H1 (cell line): ENCODE results near the gene PLIN4. TPM values are rescaled to one million over a fixed set of nuclear protein-coding genes. Genes with fewer than 3 reads are reported as not detected.

Source experiments
- CTCF ChIA-PET: fragments of 300-600 bp; sonication (Branson Sonifier 250); formaldehyde crosslinking; loops from one replicate; lab custom pipeline; 2021; ENCODE audit not compliant: partially characterized antibody; lab: Charles Lee
- POLR2A ChIA-PET: fragments of 300-600 bp; sonication (Branson Sonifier 250); formaldehyde crosslinking; loops from one replicate; lab custom pipeline; 2021; ENCODE audit warnings: inconsistent platforms; ENCODE audit not compliant: partially characterized antibody; lab: Charles Lee
- DNase-seq, 2 experiments: peaks; one replicate each; pipeline versions ENCODE4 v3.0.0 to v3.0.0-alpha.2; 2010 to 2022; ENCODE audit warnings: low spot score in 2 of 2, low read depth in 1 of 2, mixed read lengths in 1 of 2
- FAIRE-seq: peaks from 2 replicates; lab custom pipeline; 2011; peaks lifted over from hg19 to GRCh38; lab: Jason Lieb, UNC
- H2AFZ ChIP-seq: 2 replicates; pipeline ENCODE4 v1.8.1; 2012; ENCODE audit warnings: low read length, inconsistent platforms
- H2AK5ac ChIP-seq: 2 replicates; pipeline ENCODE4 v1.6.1; 2013; ENCODE audit warnings: low read depth, low read length
- H2BK120ac ChIP-seq: replicated peaks from 2 replicates; pipeline ENCODE3; 2013; ENCODE audit warnings: low read depth, low read length, inconsistent platforms
- H2BK12ac ChIP-seq: 2 replicates; pipeline ENCODE4 v1.6.1; 2013; ENCODE audit warnings: low read depth, low read length
- H2BK15ac ChIP-seq: 2 replicates; pipeline ENCODE4 v1.6.1; 2013; ENCODE audit warnings: low read length
- H2BK20ac ChIP-seq: 2 replicates; pipeline ENCODE4 v1.6.1; 2013; ENCODE audit warnings: low read length
- H2BK5ac ChIP-seq: 2 replicates; pipeline ENCODE4 v1.6.1; 2013; ENCODE audit warnings: low read depth, low read length
- H3K14ac ChIP-seq: 2 replicates; pipeline ENCODE4 v1.6.1; 2013; ENCODE audit warnings: inconsistent platforms; ENCODE audit not compliant: insufficient read length
- H3K18ac ChIP-seq: 2 replicates; pipeline ENCODE4 v1.6.1; 2013; ENCODE audit warnings: low read length; ENCODE audit errors: extremely low read depth
- H3K23ac ChIP-seq: 2 replicates; pipeline ENCODE4 v1.6.1; 2013; ENCODE audit warnings: inconsistent platforms; ENCODE audit not compliant: insufficient read length
- H3K23me2 ChIP-seq: 2 replicates; pipeline ENCODE4 v1.6.1; 2013; ENCODE audit warnings: low read depth, low read length
- H3K27ac ChIP-seq: 2 replicates; pipeline ENCODE4 v1.6.1; 2011; ENCODE audit warnings: low read depth, low read length, inconsistent platforms
- H3K27me3 ChIP-seq, 4 experiments: replicated peaks in 1 of 4; 1 replicate in 1 of 4; 2 replicates in 3 of 4; pipeline versions ENCODE4 v1.6.1 to v1.8.1; 2011 to 2013; ENCODE audit warnings: low read length in 3 of 4, mild to moderate bottlenecking in 3 of 4, inconsistent platforms in 2 of 4, mixed read lengths in 2 of 4, moderate library complexity in 1 of 4; ENCODE audit not compliant: control insufficient read depth in 3 of 4, insufficient read depth in 3 of 4; ENCODE audit errors: extremely low read depth in 1 of 4
- H3K36me3 ChIP-seq, 4 experiments: 2 replicates each; pipeline versions ENCODE4 v1.6.1 to v1.8.1; 2011 to 2013; ENCODE audit warnings: mild to moderate bottlenecking in 4 of 4, low read length in 3 of 4, moderate library complexity in 2 of 4, control low read depth in 1 of 4, inconsistent platforms in 1 of 4; ENCODE audit not compliant: insufficient read depth in 4 of 4, control insufficient read depth in 2 of 4
- H3K4ac ChIP-seq: replicated peaks from 2 replicates; pipeline ENCODE3; 2013; ENCODE audit warnings: low read length, low read depth, mixed read lengths, inconsistent platforms; ENCODE audit not compliant: insufficient read length
- H3K4me1 ChIP-seq, 4 experiments: replicated peaks in 1 of 4; 1 replicate in 1 of 4; 2 replicates in 3 of 4; pipeline versions ENCODE4 v1.6.1 to v1.8.1; 2011 to 2013; ENCODE audit warnings: low read length in 3 of 4, inconsistent platforms in 2 of 4, mixed read lengths in 1 of 4; ENCODE audit not compliant: insufficient read depth in 4 of 4, control insufficient read depth in 3 of 4
- H3K4me2 ChIP-seq, 2 experiments: 2 replicates each; pipeline versions ENCODE4 v1.6.1 to v1.8.1; 2011 to 2013; ENCODE audit warnings: low read depth in 2 of 2, low read length in 2 of 2, control low read depth in 1 of 2, inconsistent platforms in 1 of 2, mild to moderate bottlenecking in 1 of 2; ENCODE audit not compliant: insufficient read depth in 1 of 2
- H3K4me3 ChIP-seq, 4 experiments: fragments of 200-600, 300-600 bp in 1 of 4; sonication (generic), shearing (Covaris generic), sonication (Bioruptor Twin) in 1 of 4; 2 replicates each; pipeline versions ENCODE4 v1.5.1 to v1.8.1; 2011 to 2016; ENCODE audit warnings: low read length in 4 of 4, low read depth in 3 of 4, control low read depth in 2 of 4, inconsistent platforms in 2 of 4, mild to moderate bottlenecking in 2 of 4, mixed read lengths in 1 of 4, moderate library complexity in 1 of 4; ENCODE audit not compliant: insufficient read depth in 2 of 4; ENCODE audit errors: extremely low read depth in 1 of 4
- H3K56ac ChIP-seq: replicated peaks from 2 replicates; pipeline ENCODE3; 2013; ENCODE audit warnings: low read depth, mild to moderate bottlenecking, mixed read lengths, low read length, inconsistent platforms; ENCODE audit not compliant: insufficient read length
- H3K79me1 ChIP-seq: 2 replicates; pipeline ENCODE4 v1.6.1; 2013; ENCODE audit warnings: low read depth, low read length, control low read depth
- H3K79me2 ChIP-seq, 2 experiments: 2 replicates each; pipeline versions ENCODE4 v1.6.1 to v1.8.1; 2012 to 2013; ENCODE audit warnings: low read length in 2 of 2, mild to moderate bottlenecking in 2 of 2, inconsistent platforms in 1 of 2; ENCODE audit not compliant: insufficient read depth in 2 of 2, control insufficient read depth in 1 of 2
- H3K9ac ChIP-seq, 4 experiments: replicated peaks in 1 of 4; 1 replicate in 1 of 4; 2 replicates in 3 of 4; pipeline versions ENCODE4 v1.6.1 to v1.8.1; 2011 to 2013; ENCODE audit warnings: low read depth in 3 of 4, low read length in 3 of 4, control low read depth in 2 of 4, mild to moderate bottlenecking in 2 of 4, moderate library complexity in 2 of 4, inconsistent platforms in 1 of 4; ENCODE audit errors: extremely low read depth in 1 of 4
- H3K9me3 ChIP-seq, 2 experiments: 2 replicates each; pipeline versions ENCODE4 v1.6.1 to v1.8.1; 2012 to 2013; ENCODE audit warnings: mild to moderate bottlenecking in 2 of 2, moderate library complexity in 2 of 2, control low read depth in 1 of 2, inconsistent platforms in 1 of 2, low read depth in 1 of 2, low read length in 1 of 2, mixed read lengths in 1 of 2; ENCODE audit not compliant: insufficient read depth in 2 of 2
- H4K20me1 ChIP-seq, 2 experiments: replicated peaks in 1 of 2; 2 replicates each; pipeline versions ENCODE3 to v1.8.1; 2011 to 2013; ENCODE audit warnings: inconsistent platforms in 2 of 2, low read length in 2 of 2, mild to moderate bottlenecking in 1 of 2; ENCODE audit not compliant: insufficient read depth in 2 of 2, control insufficient read depth in 1 of 2
- H4K5ac ChIP-seq: 2 replicates; pipeline ENCODE4 v1.6.1; 2013; ENCODE audit warnings: low read length, low read depth, mixed read lengths, inconsistent platforms; ENCODE audit not compliant: insufficient read length
- H4K8ac ChIP-seq: 2 replicates; pipeline ENCODE4 v1.8.0; 2013; ENCODE audit warnings: mild to moderate bottlenecking, moderate library complexity, low read length, inconsistent platforms; ENCODE audit not compliant: insufficient read depth; ENCODE audit errors: extremely low read depth
- H4K91ac ChIP-seq: replicated peaks from 2 replicates; pipeline ENCODE3; 2013; ENCODE audit warnings: low read length, mixed read lengths, inconsistent platforms; ENCODE audit not compliant: insufficient read length
- CREB1 ChIP-seq: IDR thresholded peaks from 2 replicates; pipeline ENCODE4 v1.6.1; 2012; ENCODE audit warnings: inconsistent platforms
- CTCF ChIP-seq, 3 experiments: IDR thresholded peaks; 1 replicate in 2 of 3; 2 replicates in 1 of 3; pipeline versions ENCODE4 v1.5.1 to v1.6.1; 2011; ENCODE audit warnings: low read length in 3 of 3, mild to moderate bottlenecking in 3 of 3, inconsistent platforms in 2 of 3, low read depth in 1 of 3, moderate library complexity in 1 of 3; ENCODE audit not compliant: insufficient read depth in 1 of 3; ENCODE audit errors: control extremely low read depth in 1 of 3
- E2F6 ChIP-seq: IDR thresholded peaks from 2 replicates; pipeline ENCODE4 v1.6.1; 2012; ENCODE audit warnings: inconsistent platforms
- EP300 ChIP-seq, 2 experiments: IDR thresholded peaks; 1 replicate in 1 of 2; 2 replicates in 1 of 2; pipeline ENCODE4 v1.6.1; 2011 to 2012; ENCODE audit warnings: low read depth in 2 of 2, low read length in 2 of 2, mild to moderate bottlenecking in 2 of 2, borderline replicate concordance in 1 of 2, inconsistent platforms in 1 of 2, moderate library complexity in 1 of 2
- HDAC6 ChIP-seq: IDR thresholded peaks from one replicate; pipeline ENCODE4 v1.7.1; 2012; ENCODE audit warnings: low read depth, mild to moderate bottlenecking, inconsistent platforms, low read length, moderate library complexity
- KDM1A ChIP-seq: fragments of 200-600, 300-600 bp; sonication (generic); IDR thresholded peaks from 2 replicates; pipeline ENCODE4 v1.7.1; 2016; ENCODE audit warnings: mild to moderate bottlenecking, low read length, borderline replicate concordance
- NRF1 ChIP-seq: IDR thresholded peaks from 2 replicates; pipeline ENCODE4 v1.6.1; 2011; ENCODE audit warnings: mild to moderate bottlenecking, low read depth, low read length, improper control_type of control experiment
- RNF2 ChIP-seq: fragments of 200-900, 300-1000 bp; sonication (generic); IDR thresholded peaks from 2 replicates; pipeline ENCODE4 v1.7.1; 2016; ENCODE audit warnings: borderline replicate concordance, low read depth, mild to moderate bottlenecking, antibody characterized with exemption, low read length; ENCODE audit not compliant: poor library complexity, severe bottlenecking; ENCODE audit errors: missing control alignments
- SIRT6 ChIP-seq: IDR thresholded peaks from one replicate; pipeline ENCODE4 v1.7.1; 2012; ENCODE audit warnings: low read length, inconsistent platforms
- TBP ChIP-seq: IDR thresholded peaks from 2 replicates; pipeline ENCODE4 v1.6.1; 2011; ENCODE audit warnings: low read depth, low read length, improper control_type of control experiment
- YY1 ChIP-seq: IDR thresholded peaks from 2 replicates; pipeline ENCODE4 v1.6.1; 2011; ENCODE audit warnings: low read depth, mild to moderate bottlenecking, low read length
- WGBS, 2 experiments: shearing (Covaris generic) in 1 of 2; methylation state at CpG; one replicate each; pipeline versions ENCODE4 v1.1.6 to v1.1.7; 2013 to 2015; ENCODE audit warnings: low lambda C conversion rate in 2 of 2, mixed read lengths in 2 of 2, inconsistent platforms in 1 of 2, low coverage in 1 of 2, missing lambda C conversion rate in 1 of 2; ENCODE audit not compliant: insufficient replicate concordance in 2 of 2, insufficient coverage in 1 of 2, insufficient read length in 1 of 2; ENCODE audit errors: extremely low coverage in 1 of 2, missing lambda C conversion rate in 1 of 2; 5-methylcytosine and 5-hydroxymethylcytosine counted together
- polyA plus RNA-seq, 7 experiments: library from polyadenylated mRNA; depleted of rRNA in 3 of 7; stranded (reverse) in 5 of 7; unstranded in 2 of 7; fragments of >200 nt in 5 of 7; fragments of 200-250 nt in 2 of 7; gene quantifications; 1 replicate in 5 of 7; 2 replicates in 1 of 7; 4 replicates in 1 of 7; pipeline versions ENCODE4 v1.2.1 to v1.2.3, GENCODE V29; 2011 to 2013; ENCODE audit warnings: missing spikeins in 2 of 7, mixed read lengths in 2 of 7
- total RNA-seq: library from RNA; stranded (reverse); fragmentation: NEBNext Ultra II Directional; extraction: Animal tissue kit (Norgen Biotek cat#: 25700); gene quantifications from 2 replicates; pipeline ENCODE4 v1.2.1, GENCODE V29; 2021

PLIN4 gene
- total and polyA plus RNA-seq, 2 of the 8 experiments (the other 6 are each of a cell fraction or from before 2014, with no cell fraction given), result 0.35 to 0.45 TPM

GRCh38 chr19:4516939-4517300 is 1.4 kb downstream of the PLIN4 start:
- Histone ChIP-seq H2BK20ac (no peak overlapping the region), H3K27me3 (peaks cover 2 to 41% (median 28%) of the 10 kb centered on the region in 4 experiments), H3K14ac (no peak overlapping the region), H3K9me3 (no peaks in the 10 kb centered on the region), H3K18ac (no peak overlapping the region), H3K4ac (no peak overlapping the region), H4K91ac (no peak overlapping the region), H3K4me2 (no peak overlapping the region), H4K5ac (no peak overlapping the region), H3K36me3 (no peaks in the 10 kb centered on the region), H3K4me1 (peaks cover 0 to 3% (median under 1%) of the 10 kb centered on the region in 4 experiments; a peak in 2 of 7 replicates), H3K4me3 (no peak overlapping the region), H2AFZ (no peak overlapping the region), H3K79me2 (no peaks in the 10 kb centered on the region), H3K79me1 (no peaks in the 10 kb centered on the region), H4K8ac (no peak overlapping the region), H3K56ac (no peak overlapping the region), H3K9ac (no peak overlapping the region), H2BK15ac (no peak overlapping the region), H2BK5ac (no peak overlapping the region), H2AK5ac (no peak overlapping the region), H4K20me1 (peaks cover 0 to 3% of the 10 kb centered on the region in 2 experiments), H3K27ac (no peak overlapping the region), H2BK12ac (no peak overlapping the region), H3K23ac (no peak overlapping the region), H2BK120ac (no peak overlapping the region), H3K23me2 (no peaks in the 10 kb centered on the region)
- WGBS, 2 experiments, result 79% methylated on average over 6 of the region's 8 CpGs; no CpG with 5 or more reads in 1 of the 2 experiments
- ChIA-PET POLR2A (interaction anchor here (0.9 to 3.9 kb wide), 5 partner anchors 9 to 109 kb away, joined by 3 to 27 read pairs (median 11); partner anchors contain the start of gene PLIN5), CTCF (interaction anchor here (0.8 to 5.8 kb wide), 7 partner anchors 9 to 109 kb away, joined by 3 to 62 read pairs (median 3); partner anchors contain the start of gene SEMA6B)
- DNase-seq, result no peak
- no peak for FAIRE-seq
- TF ChIP-seq KDM1A, result no peak
- no peak for TF ChIP-seq SIRT6
- TF ChIP-seq CREB1, result no peak
- no peak for TF ChIP-seq CTCF (IDR thresholded peaks at IDR 0.05; ENCODE audit: control extremely low read depth in 1 of 3, insufficient read depth in 1 of 3, low read depth in 1 of 3, low read length in 3 of 3)
- no peak for TF ChIP-seq EP300 (IDR thresholded peaks at IDR 0.05; ENCODE audit: borderline replicate concordance in 1 of 2, low read depth in 2 of 2, low read length in 2 of 2)
- TF ChIP-seq TBP, result no peak
- TF ChIP-seq RNF2, result no peak
- TF ChIP-seq NRF1, result no peak
- TF ChIP-seq E2F6, result no peak
- no peak for TF ChIP-seq YY1
- TF ChIP-seq HDAC6, result no peak
